ENCODE data around the gene CCDC57.

Gene CCDC57

DNA sequence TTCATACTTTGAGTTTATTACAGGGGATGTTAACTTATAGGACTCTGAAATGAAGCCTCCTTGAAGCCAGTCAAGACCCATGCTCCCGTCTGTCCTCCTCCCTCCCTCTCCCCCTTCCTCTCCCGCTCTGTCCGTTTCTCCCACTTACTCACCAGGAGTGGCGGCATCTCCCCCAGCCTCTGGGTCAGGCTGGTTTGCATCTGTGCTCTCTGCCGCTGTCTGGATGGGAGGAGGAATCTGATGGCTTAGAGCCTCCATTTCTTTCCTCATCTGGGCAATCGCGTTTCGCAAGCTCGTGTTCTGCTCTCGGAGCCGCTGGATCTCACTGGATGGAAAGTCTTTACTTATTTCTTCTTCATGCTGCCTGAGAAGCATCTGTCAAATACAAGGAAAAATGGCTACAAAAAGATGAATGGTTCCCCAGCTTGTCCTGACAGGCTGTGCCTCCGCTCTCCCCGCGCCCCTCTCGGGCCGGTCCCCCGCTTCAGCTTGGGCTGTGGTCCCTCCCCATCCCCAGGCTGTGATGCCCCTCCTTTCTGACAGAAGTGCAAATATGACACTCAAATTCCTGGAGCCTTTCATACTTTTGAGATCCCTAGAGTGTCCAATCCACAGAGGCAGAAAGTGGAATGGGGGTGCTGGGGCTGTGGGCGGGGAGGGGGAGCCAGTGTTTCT lies 40.0 kb downstream of the CCDC57 start:
- CTCF ChIA-PET = interaction anchor here (0.9 kb wide), 1 partner anchor 142 kb away, joined by 3 read pairs; the partner anchor contains the start of gene RAC3
- POLR2A ChIA-PET (ENCODE audit: low non-redundant PET) = no interaction called here

DNA sequence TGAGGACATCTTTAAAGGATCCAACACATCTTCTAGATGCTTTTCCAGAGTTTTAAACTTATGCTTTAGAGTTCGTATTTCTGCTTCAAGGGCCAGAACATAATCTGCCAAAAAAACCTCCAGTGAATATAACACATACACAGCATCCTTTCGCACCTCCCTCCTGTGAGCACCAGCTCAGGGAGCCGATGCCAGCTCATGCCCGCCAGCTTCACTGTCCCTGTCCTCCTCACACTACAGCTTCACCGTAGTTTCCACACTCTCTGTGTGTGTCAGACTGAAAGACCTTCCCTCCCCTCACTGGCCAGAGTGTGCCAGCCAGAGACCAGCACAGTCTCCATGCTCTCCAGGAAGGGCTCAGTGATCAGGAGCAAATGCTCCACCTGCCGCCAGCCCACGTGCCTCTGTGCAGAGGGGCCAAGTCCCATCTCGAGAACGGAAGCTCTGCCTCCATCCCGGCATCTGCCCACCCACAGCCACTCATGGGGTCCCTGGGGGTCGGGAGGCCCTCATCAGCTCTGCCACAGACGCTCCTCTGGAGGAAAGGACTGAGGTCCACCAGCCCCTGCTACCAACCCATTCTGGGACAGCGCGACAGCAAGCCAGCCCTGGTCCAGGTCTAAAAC lies 40.8 kb downstream of the CCDC57 start:
- TF ChIP-seq, protein P1, sequence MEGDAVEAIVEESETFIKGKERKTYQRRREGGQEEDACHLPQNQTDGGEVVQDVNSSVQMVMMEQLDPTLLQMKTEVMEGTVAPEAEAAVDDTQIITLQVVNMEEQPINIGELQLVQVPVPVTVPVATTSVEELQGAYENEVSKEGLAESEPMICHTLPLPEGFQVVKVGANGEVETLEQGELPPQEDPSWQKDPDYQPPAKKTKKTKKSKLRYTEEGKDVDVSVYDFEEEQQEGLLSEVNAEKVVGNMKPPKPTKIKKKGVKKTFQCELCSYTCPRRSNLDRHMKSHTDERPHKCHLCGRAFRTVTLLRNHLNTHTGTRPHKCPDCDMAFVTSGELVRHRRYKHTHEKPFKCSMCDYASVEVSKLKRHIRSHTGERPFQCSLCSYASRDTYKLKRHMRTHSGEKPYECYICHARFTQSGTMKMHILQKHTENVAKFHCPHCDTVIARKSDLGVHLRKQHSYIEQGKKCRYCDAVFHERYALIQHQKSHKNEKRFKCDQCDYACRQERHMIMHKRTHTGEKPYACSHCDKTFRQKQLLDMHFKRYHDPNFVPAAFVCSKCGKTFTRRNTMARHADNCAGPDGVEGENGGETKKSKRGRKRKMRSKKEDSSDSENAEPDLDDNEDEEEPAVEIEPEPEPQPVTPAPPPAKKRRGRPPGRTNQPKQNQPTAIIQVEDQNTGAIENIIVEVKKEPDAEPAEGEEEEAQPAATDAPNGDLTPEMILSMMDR (conservative IDR thresholded peaks at IDR 0.05; ENCODE audit: low read depth) = no peak
- ChIA-PET POLR2A (ENCODE audit: low non-redundant PET) (no interaction called here), CTCF (no interaction called here)
- no peak for DNase-seq (ENCODE audit: low spot score)
- H3K27ac ChIP-seq = peak overlapping the region; percentile 15; the same call in 1 of the 2 replicates

More for the DNA sequence above, 40.0 kb downstream of the CCDC57 start:
- TF ChIP-seq, protein P1 (conservative IDR thresholded peaks at IDR 0.05; ENCODE audit: low read depth) = no peak
- no peak for DNase-seq (ENCODE audit: low spot score)
- H3K27ac ChIP-seq = peak overlapping the region; percentile 15; the same call in 1 of the 2 replicates

DNA sequence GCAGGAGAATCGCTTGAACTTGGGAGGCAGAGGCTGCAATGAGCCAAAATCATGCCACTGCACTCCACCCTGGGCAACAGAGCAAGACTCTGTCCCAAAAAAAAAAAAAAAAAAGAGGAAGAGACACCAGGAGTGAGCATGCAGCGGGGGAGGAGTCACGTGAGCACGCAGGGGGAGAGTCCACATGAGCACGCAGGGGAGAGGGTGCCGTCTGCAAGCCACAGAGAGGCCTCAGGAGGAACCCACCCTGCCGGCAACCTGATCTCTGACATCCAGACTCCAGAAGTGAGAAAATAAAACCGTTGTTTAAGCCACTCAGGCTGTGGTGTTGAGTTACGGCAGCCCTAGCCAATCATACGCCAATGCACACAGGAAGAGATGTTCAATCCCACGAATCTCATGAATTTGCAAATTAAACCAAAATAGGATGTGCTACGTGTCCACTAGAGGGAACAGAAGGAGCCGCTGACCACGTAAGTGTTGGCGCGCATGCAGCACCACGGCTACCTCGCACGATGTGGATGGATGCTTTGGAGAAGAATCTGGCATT lies 42.2 kb downstream of the CCDC57 start:
- TF ChIP-seq, protein P1 (conservative IDR thresholded peaks at IDR 0.05; ENCODE audit: low read depth) = no peak
- no peak overlapping the region for H3K27ac ChIP-seq
- DNase-seq (ENCODE audit: low spot score) = no peak
- POLR2A ChIA-PET (ENCODE audit: low non-redundant PET) = no interaction called here
- CTCF ChIA-PET = no interaction called here

DNA sequence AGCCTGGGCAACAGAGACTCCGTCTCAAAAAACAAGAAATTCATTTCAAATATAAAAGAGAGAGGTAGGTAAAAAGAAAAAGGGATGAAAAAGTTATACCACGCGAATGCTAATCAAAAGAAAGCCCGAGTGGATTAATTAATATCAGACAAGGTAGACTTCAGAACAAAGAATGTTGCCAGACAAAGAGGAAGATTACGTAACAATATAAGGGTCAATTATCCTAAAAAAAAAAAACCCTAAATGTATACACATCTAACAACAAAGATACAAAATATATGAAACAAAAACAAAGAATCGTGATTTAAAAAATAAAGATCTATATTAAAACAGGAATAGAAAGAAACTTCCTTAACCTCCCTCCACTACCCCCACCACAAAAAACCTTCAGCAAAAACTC lies 44.1 kb downstream of the CCDC57 start:
- DNase-seq (ENCODE audit: low spot score) = no peak
- POLR2A ChIA-PET (ENCODE audit: low non-redundant PET) = no interaction called here
- CTCF ChIA-PET = interaction anchor here (0.7 kb wide), 1 partner anchor 21 kb away, joined by 6 read pairs; no protein-coding TSS in a partner anchor
- TF ChIP-seq, protein P1 (conservative IDR thresholded peaks at IDR 0.05; ENCODE audit: low read depth) = no peak
- no peak overlapping the region for H3K27ac ChIP-seq

DNA sequence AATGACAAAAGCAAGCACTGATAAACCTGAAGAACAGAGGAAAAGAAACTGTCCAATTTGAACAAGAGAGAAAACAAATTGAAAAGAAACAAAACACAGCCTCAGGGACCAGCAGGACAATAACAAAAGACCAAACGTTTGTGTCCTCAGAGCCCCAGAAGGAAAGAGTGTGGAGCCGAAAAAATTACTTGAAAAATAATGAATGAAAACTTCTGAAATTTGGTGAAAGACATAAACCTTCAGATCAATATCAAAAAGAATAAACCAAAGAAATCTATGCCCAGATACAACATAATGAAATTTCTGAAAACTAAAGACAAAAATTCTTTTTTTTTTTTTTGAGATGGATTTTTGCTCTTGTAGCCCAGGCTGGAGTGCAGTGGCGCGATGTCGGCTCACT lies 45.6 kb downstream of the CCDC57 start:
- ChIA-PET POLR2A (ENCODE audit: low non-redundant PET) (no interaction called here), CTCF (interaction anchor here (0.6 kb wide), 1 partner anchor 254 kb away, joined by 3 read pairs; no protein-coding TSS in a partner anchor)
- no peak overlapping the region for H3K27ac ChIP-seq
- DNase-seq (ENCODE audit: low spot score) = no peak
- TF ChIP-seq, protein P1 (conservative IDR thresholded peaks at IDR 0.05; ENCODE audit: low read depth) = no peak

DNA sequence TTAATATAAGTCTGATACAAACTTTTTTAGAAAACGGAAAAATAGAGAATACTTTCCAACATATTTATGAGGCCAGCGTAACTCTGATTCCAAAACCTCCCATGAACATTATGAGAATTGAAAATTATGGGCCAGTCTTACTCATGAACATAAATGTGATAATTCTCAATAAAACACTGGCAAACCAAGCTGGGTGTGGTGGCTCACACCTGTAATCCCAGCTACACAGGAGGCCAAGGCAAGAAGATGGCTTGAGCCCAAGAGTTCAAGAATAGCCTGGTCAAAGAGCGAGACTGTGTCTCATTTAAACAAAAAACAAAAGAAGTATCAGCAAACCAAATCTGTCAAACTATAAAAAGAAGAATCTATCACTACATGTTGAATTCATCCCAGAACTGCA lies 47.8 kb downstream of the CCDC57 start:
- POLR2A ChIA-PET (ENCODE audit: low non-redundant PET) = no interaction called here
- TF ChIP-seq, protein P1 (conservative IDR thresholded peaks at IDR 0.05; ENCODE audit: low read depth) = no peak
- no peak for DNase-seq (ENCODE audit: low spot score)
- H3K27ac ChIP-seq = no peak overlapping the region
- CTCF ChIA-PET = interaction anchor here (0.7 kb wide), 1 partner anchor 135 kb away, joined by 3 read pairs; no protein-coding TSS in a partner anchor
